ENCODE results near the gene C3orf20. TPM values are rescaled to one million over a fixed set of nuclear protein-coding genes. Genes with fewer than 3 reads are reported as not detected.

Gene C3orf20
- total and polyA plus RNA-seq, 2 of the 4 experiments (the other 2 are of a cell fraction), result not detected

GRCh38 chr3:14804835-14805780, 130.2 kb downstream of the C3orf20 start:
- H3K79me1 ChIP-seq (ENCODE audit: low read depth in 1 of 2, low read length in 2 of 2), result no peaks in the 10 kb centered on the region
- H2BK15ac ChIP-seq (ENCODE audit: low read depth, low read length), result no peak overlapping the region
- no peaks in the 10 kb centered on the region for H4K20me1 ChIP-seq (ENCODE audit: insufficient read depth, low read length)
- POLR2A ChIA-PET (ENCODE audit: unreplicated experiment), result no interaction called here
- H3K23ac ChIP-seq (ENCODE audit: low read depth, low read length), result no peak overlapping the region
- intact Hi-C loops (cut with micrococcal nuclease), result no loop called here
- no peak overlapping the region for H3K4ac ChIP-seq (ENCODE audit: low read depth, low read length)
- H2AK9ac ChIP-seq (replicated peaks; ENCODE audit: low read depth, low read length, poor library complexity), result no peak overlapping the region
- WGBS, 2 experiments (ENCODE audit: extremely low coverage in 2 of 2, insufficient read length in 1 of 2), result 43% methylated on average over 2 of the region's 7 CpGs; no CpG with 5 or more reads in 1 of the 2 experiments
- H3K14ac ChIP-seq (replicated peaks; ENCODE audit: low read depth, low read length), result no peak overlapping the region
- H3K4me1 ChIP-seq (ENCODE audit: control insufficient read depth, insufficient read depth, low read length), result no peaks in the 10 kb centered on the region
- H3K36me3 ChIP-seq (ENCODE audit: control insufficient read depth, insufficient read depth, low read length), result no peaks in the 10 kb centered on the region
- H3K4me3 ChIP-seq (ENCODE audit: insufficient read depth, low read depth, low read length), result no peak overlapping the region
- H3K4me2 ChIP-seq (ENCODE audit: low read depth, low read length), result no peak overlapping the region
- H4K5ac ChIP-seq (ENCODE audit: low read depth, low read length), result no peak overlapping the region
- in situ Hi-C loops (cut with MboI; ENCODE audit: low sequenced_read_pairs), result no loop called here
- H2BK5ac ChIP-seq (ENCODE audit: low read depth, low read length, poor library complexity, severe bottlenecking), result no peak overlapping the region
- DNase-seq (no peak), ATAC-seq (ENCODE audit: low read depth) (no peak)
- no peak overlapping the region for H2BK120ac ChIP-seq (ENCODE audit: low read depth, low read length)
- TF ChIP-seq ELK1 (IDR thresholded peaks at IDR 0.05; ENCODE audit: borderline replicate concordance, low read depth, low read length) (no peak), CHD1 (IDR thresholded peaks at IDR 0.05; ENCODE audit: low read depth, low read length) (no peak), BHLHE40 (IDR thresholded peaks at IDR 0.05; ENCODE audit: low read depth, low read length) (no peak), CEBPB (IDR thresholded peaks at IDR 0.05; ENCODE audit: low read depth, low read length) (no peak), POLR2A (IDR thresholded peaks at IDR 0.05; ENCODE audit: low read depth, low read length) (no peak), NFE2L2 (IDR thresholded peaks at IDR 0.05; ENCODE audit: low read depth, low read length) (no peak), MXI1 (IDR thresholded peaks at IDR 0.05; ENCODE audit: borderline replicate concordance, low read depth, low read length) (no peak), SMC3 (IDR thresholded peaks at IDR 0.05; ENCODE audit: low read depth, low read length) (no peak), FOS (IDR thresholded peaks at IDR 0.05; ENCODE audit: low read depth, low read length) (no peak), RFX5 (IDR thresholded peaks at IDR 0.05; ENCODE audit: low read depth, low read length) (no peak), RCOR1 (IDR thresholded peaks at IDR 0.05; ENCODE audit: insufficient replicate concordance, low read length) (no peak), CTCF (conservative IDR thresholded peaks at IDR 0.05; ENCODE audit: low read depth, low read length) (no peak), MAZ (IDR thresholded peaks at IDR 0.05; ENCODE audit: borderline replicate concordance, low read depth, low read length) (no peak)
- H2AK5ac ChIP-seq (ENCODE audit: low read depth, low read length), result no peak overlapping the region
- no peaks in the 10 kb centered on the region for H3K9me3 ChIP-seq (ENCODE audit: control insufficient read depth, insufficient read depth, low read length)
- no peak overlapping the region for H2AFZ ChIP-seq (replicated peaks; ENCODE audit: low read length, poor library complexity)
- H3K9me1 ChIP-seq (ENCODE audit: insufficient read depth, low read length), result no peaks in the 10 kb centered on the region
- CTCF ChIA-PET, result no interaction called here
- no TSS peak for BruUV-seq (replicated peaks)
- H3K27me3 ChIP-seq (ENCODE audit: control insufficient read depth, insufficient read depth, low read length), result peaks cover 36% of the 10 kb centered on the region
- H3K56ac ChIP-seq (ENCODE audit: extremely low read depth, insufficient read depth, low read length), result no peak overlapping the region
- H3K18ac ChIP-seq (ENCODE audit: low read depth, low read length), result no peak overlapping the region
- H2BK20ac ChIP-seq (ENCODE audit: low read depth, low read length), result no peak overlapping the region
- dilution Hi-C loops (cut with HindIII; ENCODE audit: low sequenced_read_pairs, unreplicated experiment), result no loop called here
- H3K9ac ChIP-seq (ENCODE audit: low read depth, low read length), result no peak overlapping the region
- no peak overlapping the region for H4K8ac ChIP-seq (ENCODE audit: low read depth in 2 of 2, low read length in 2 of 2)
- no peak overlapping the region for H4K91ac ChIP-seq (ENCODE audit: insufficient read depth, low read depth, low read length)
- H3K27ac ChIP-seq (ENCODE audit: insufficient read depth, low read length), result no peak overlapping the region
